NB4 (cell line): ENCODE data around the gene RASAL2.

Experiments
- MYC ChIP-seq: IDR thresholded peaks from 2 replicates; pipeline ENCODE4 v1.6.1; 2011; ENCODE audit warnings: low read depth, low read length
- POLR2A ChIP-seq: IDR thresholded peaks from 2 replicates; pipeline ENCODE4 v1.6.1; 2011; ENCODE audit warnings: mild to moderate bottlenecking; ENCODE audit not compliant: insufficient read length; ENCODE audit errors: extremely low read depth
- TF ChIP-seq, protein P1 (sequence below): IDR thresholded peaks from one replicate; pipeline ENCODE4 v1.5.1; 2012; ENCODE audit warnings: low read depth, low read length
- TF ChIP-seq, protein P2 (sequence below): IDR thresholded peaks from 2 replicates; pipeline ENCODE4 v1.6.1; 2011; ENCODE audit warnings: low read depth, low read length

- TF ChIP-seq, protein P1, sequence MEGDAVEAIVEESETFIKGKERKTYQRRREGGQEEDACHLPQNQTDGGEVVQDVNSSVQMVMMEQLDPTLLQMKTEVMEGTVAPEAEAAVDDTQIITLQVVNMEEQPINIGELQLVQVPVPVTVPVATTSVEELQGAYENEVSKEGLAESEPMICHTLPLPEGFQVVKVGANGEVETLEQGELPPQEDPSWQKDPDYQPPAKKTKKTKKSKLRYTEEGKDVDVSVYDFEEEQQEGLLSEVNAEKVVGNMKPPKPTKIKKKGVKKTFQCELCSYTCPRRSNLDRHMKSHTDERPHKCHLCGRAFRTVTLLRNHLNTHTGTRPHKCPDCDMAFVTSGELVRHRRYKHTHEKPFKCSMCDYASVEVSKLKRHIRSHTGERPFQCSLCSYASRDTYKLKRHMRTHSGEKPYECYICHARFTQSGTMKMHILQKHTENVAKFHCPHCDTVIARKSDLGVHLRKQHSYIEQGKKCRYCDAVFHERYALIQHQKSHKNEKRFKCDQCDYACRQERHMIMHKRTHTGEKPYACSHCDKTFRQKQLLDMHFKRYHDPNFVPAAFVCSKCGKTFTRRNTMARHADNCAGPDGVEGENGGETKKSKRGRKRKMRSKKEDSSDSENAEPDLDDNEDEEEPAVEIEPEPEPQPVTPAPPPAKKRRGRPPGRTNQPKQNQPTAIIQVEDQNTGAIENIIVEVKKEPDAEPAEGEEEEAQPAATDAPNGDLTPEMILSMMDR = no peak
- TF ChIP-seq POLR2A (no peak), MYC (no peak)
- TF ChIP-seq, protein P2, sequence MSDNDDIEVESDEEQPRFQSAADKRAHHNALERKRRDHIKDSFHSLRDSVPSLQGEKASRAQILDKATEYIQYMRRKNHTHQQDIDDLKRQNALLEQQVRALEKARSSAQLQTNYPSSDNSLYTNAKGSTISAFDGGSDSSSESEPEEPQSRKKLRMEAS = no peak
These were observed 72.6 kb downstream of the RASAL2 start for GRCh38 chr1:178166429-178167024.
